ENCODE results near the gene GSTM3. TPM values are rescaled to one million over a fixed set of nuclear protein-coding genes. Genes with fewer than 3 reads are reported as not detected.

GSTM3 gene
- total RNA-seq, 1 experiment from 2014 or later, result 110 TPM

- no peaks in the 10 kb centered on the region for H3K79me2 ChIP-seq (ENCODE audit: low read depth)
- no peaks in the 10 kb centered on the region for H3K9me2 ChIP-seq (ENCODE audit: insufficient read depth)
- no TSS peak for BruUV-seq (replicated peaks)
- DNase-seq, result no peak
- no peak overlapping the region for H3K4me3 ChIP-seq
- no peaks in the 10 kb centered on the region for H4K20me1 ChIP-seq (ENCODE audit: insufficient read depth)
- POLR2A ChIA-PET (ENCODE audit: unreplicated experiment), result no interaction called here
- peaks cover 6% of the 10 kb centered on the region; the same call in 1 of the 2 replicates for H3K9me3 ChIP-seq (ENCODE audit: insufficient read depth, low read depth)
- no peaks in the 10 kb centered on the region; the same call in 1 of the 2 replicates for H3F3A ChIP-seq (ENCODE audit: insufficient read depth, low read depth)
- H3K4me2 ChIP-seq, result no peak overlapping the region
- H3K27me3 ChIP-seq (ENCODE audit: insufficient read depth, low read depth), result no peaks in the 10 kb centered on the region
- intact Hi-C loops (cut with micrococcal nuclease; ENCODE audit: unreplicated experiment), result no loop called here
- peaks cover 5% of the 10 kb centered on the region for H3K4me1 ChIP-seq (replicated peaks; ENCODE audit: insufficient read depth)
- no peak overlapping the region for H2AFZ ChIP-seq
- CTCF ChIA-PET, result no interaction called here
- no peak overlapping the region for H3K27ac ChIP-seq
- TF ChIP-seq EZH2 (IDR thresholded peaks at IDR 0.05; ENCODE audit: low read depth) (no peak), CTCF (conservative IDR thresholded peaks at IDR 0.05) (no peak)
- H3K36me3 ChIP-seq (ENCODE audit: low read depth), result no peaks in the 10 kb centered on the region
These were observed 14.0 kb downstream of the GSTM3 start for GRCh38 chr1:109726728-109727373.

GRCh38 chr1:109726007-109726406, 14.8 kb downstream of the GSTM3 start:
- no peak overlapping the region for H2AFZ ChIP-seq
- peaks cover 3% of the 10 kb centered on the region; the same call in 1 of the 2 replicates for H3F3A ChIP-seq (ENCODE audit: insufficient read depth, low read depth)
- intact Hi-C loops (cut with micrococcal nuclease; ENCODE audit: unreplicated experiment), result no loop called here
- BruUV-seq (replicated peaks), result no TSS peak
- H3K4me1 ChIP-seq (replicated peaks; ENCODE audit: insufficient read depth), result peaks cover 7% of the 10 kb centered on the region
- H3K9me2 ChIP-seq (ENCODE audit: insufficient read depth), result no peaks in the 10 kb centered on the region
- CTCF ChIA-PET, result no interaction called here
- no peaks in the 10 kb centered on the region for H3K79me2 ChIP-seq (ENCODE audit: low read depth)
- H3K27me3 ChIP-seq (ENCODE audit: insufficient read depth, low read depth), result no peaks in the 10 kb centered on the region
- DNase-seq, result no peak
- H3K4me3 ChIP-seq, result no peak overlapping the region
- no peaks in the 10 kb centered on the region for H3K36me3 ChIP-seq (ENCODE audit: low read depth)
- no peaks in the 10 kb centered on the region for H4K20me1 ChIP-seq (ENCODE audit: insufficient read depth)
- no peak overlapping the region for H3K27ac ChIP-seq
- POLR2A ChIA-PET (ENCODE audit: unreplicated experiment), result no interaction called here
- TF ChIP-seq CTCF (conservative IDR thresholded peaks at IDR 0.05) (no peak), EZH2 (IDR thresholded peaks at IDR 0.05; ENCODE audit: low read depth) (no peak)
- peaks cover 10% of the 10 kb centered on the region; the same call in 1 of the 2 replicates for H3K9me3 ChIP-seq (ENCODE audit: insufficient read depth, low read depth)
- 0 out of 2 replicates have a peak overlapping the region, but pooled peaks have one; percentile 0 for H3K4me2 ChIP-seq

GRCh38 chr1:109725510-109725909, 15.3 kb downstream of the GSTM3 start:
- Histone ChIP-seq H3K4me2 (0 out of 2 replicates have a peak overlapping the region, but pooled peaks have one; percentile 0), H3K9me3 (ENCODE audit: insufficient read depth, low read depth) (peaks cover 10% of the 10 kb centered on the region; the same call in 1 of the 2 replicates), H3K9me2 (ENCODE audit: insufficient read depth) (no peaks in the 10 kb centered on the region), H3K4me3 (no peak overlapping the region), H3K79me2 (ENCODE audit: low read depth) (no peaks in the 10 kb centered on the region), H3K27ac (no peak overlapping the region), H3K4me1 (replicated peaks; ENCODE audit: insufficient read depth) (peaks cover 12% of the 10 kb centered on the region), H2AFZ (no peak overlapping the region; the same call in 1 of the 2 replicates), H4K20me1 (ENCODE audit: insufficient read depth) (no peaks in the 10 kb centered on the region), H3K36me3 (ENCODE audit: low read depth) (no peaks in the 10 kb centered on the region), H3F3A (ENCODE audit: insufficient read depth, low read depth) (peaks cover 4% of the 10 kb centered on the region; the same call in 1 of the 2 replicates), H3K27me3 (ENCODE audit: insufficient read depth, low read depth) (no peaks in the 10 kb centered on the region)
- TF ChIP-seq EZH2 (IDR thresholded peaks at IDR 0.05; ENCODE audit: low read depth) (no peak), CTCF (conservative IDR thresholded peaks at IDR 0.05) (no peak)
- no TSS peak for BruUV-seq (replicated peaks)
- no peak for DNase-seq
- CTCF ChIA-PET, result no interaction called here
- POLR2A ChIA-PET (ENCODE audit: unreplicated experiment), result no interaction called here
- intact Hi-C loops (cut with micrococcal nuclease; ENCODE audit: unreplicated experiment), result no loop called here

All from PC-9 (cell line).